Measurements from ENCODE around the gene GPR158.

Gene GPR158

DNA sequence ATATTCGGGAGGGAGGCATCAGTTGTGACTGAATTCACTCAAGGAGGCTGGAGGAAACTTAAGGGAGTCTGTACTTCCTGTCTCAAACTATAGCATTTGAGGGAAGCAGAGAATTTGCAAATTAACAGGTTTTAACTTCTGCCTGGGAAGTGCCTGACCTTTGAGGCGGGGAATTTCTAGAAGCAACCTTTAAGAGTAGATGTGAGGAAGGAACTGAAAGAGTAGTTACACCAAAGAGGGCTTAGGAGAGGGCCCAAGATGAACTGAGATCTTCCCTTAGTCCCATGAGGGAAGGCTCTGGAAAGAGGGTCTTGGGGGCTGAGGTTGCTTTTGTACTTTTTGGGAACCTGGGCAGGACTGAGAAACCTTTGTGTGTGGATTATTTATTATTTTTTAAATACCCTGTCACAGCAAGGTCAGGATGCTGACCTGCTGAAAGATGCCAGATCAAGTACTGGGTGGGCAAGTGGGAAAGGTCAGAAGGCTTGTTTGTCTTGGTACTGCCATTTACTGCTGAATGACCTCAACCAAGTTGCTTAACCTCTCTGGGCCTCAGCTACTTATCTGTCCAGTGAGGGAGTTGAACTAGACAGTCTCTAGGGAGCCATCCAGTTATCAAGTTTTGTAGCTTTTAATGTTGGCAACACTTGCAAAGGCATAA is 2.4 kb downstream of the GPR158 start:
- Histone ChIP-seq H3K9me3 (ENCODE audit: insufficient read depth, low read length, severe bottlenecking) (no peaks in the 10 kb centered on the region), H3K27ac (ENCODE audit: low read length) (no peak overlapping the region), H3K9ac (ENCODE audit: low read depth, low read length) (no peak overlapping the region), H4K20me1 (ENCODE audit: insufficient read depth, low read length) (no peaks in the 10 kb centered on the region), H2AFZ (ENCODE audit: low read depth, low read length) (no peak overlapping the region), H3K4me2 (ENCODE audit: insufficient read depth, low read length) (no peak overlapping the region), H3K79me2 (ENCODE audit: insufficient read depth, low read length) (no peaks in the 10 kb centered on the region), H3K36me3 (ENCODE audit: insufficient read depth, low read length) (no peaks in the 10 kb centered on the region), H3K4me1 (ENCODE audit: insufficient read depth, low read length) (no peaks in the 10 kb centered on the region), H3K4me3 (ENCODE audit: low read depth in 1 of 2, low read length in 2 of 2) (no peak overlapping the region), H3K27me3 (ENCODE audit: insufficient read depth, low read length, poor library complexity) (no peaks in the 10 kb centered on the region)
- ATAC-seq (ENCODE audit: insufficient read depth, low read depth) (no peak), DNase-seq (no peak)
- no peak for TF ChIP-seq EZH2 (IDR thresholded peaks at IDR 0.05; ENCODE audit: borderline replicate concordance, low read depth, low read length, severe bottlenecking)
- TF ChIP-seq, protein P1, sequence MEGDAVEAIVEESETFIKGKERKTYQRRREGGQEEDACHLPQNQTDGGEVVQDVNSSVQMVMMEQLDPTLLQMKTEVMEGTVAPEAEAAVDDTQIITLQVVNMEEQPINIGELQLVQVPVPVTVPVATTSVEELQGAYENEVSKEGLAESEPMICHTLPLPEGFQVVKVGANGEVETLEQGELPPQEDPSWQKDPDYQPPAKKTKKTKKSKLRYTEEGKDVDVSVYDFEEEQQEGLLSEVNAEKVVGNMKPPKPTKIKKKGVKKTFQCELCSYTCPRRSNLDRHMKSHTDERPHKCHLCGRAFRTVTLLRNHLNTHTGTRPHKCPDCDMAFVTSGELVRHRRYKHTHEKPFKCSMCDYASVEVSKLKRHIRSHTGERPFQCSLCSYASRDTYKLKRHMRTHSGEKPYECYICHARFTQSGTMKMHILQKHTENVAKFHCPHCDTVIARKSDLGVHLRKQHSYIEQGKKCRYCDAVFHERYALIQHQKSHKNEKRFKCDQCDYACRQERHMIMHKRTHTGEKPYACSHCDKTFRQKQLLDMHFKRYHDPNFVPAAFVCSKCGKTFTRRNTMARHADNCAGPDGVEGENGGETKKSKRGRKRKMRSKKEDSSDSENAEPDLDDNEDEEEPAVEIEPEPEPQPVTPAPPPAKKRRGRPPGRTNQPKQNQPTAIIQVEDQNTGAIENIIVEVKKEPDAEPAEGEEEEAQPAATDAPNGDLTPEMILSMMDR (IDR thresholded peaks at IDR 0.05; ENCODE audit: borderline replicate concordance, extremely low read depth, low read length, poor library complexity, severe bottlenecking): no peak

DNA sequence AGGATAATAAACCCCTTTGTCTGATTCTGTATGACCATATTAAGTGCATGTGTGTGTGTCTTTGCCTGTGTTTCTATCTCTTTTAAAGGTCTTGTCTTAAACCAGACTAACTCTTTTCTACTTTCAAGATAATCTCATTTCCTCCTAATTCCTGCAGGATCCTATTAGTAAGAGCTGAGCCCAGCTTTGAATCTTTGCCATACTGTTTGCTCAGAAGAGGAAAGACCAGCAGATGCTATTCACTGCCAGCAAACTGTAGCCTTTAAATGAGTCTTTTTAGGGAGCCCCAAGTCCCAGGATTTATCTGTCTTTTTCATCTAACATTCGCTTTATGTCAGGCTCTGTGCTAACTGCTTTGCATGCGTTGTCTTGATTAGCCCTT is 2.9 kb downstream of the GPR158 start:
- Histone ChIP-seq H3K4me1 (ENCODE audit: insufficient read depth, low read length) (no peaks in the 10 kb centered on the region), H3K27me3 (ENCODE audit: insufficient read depth, low read length, poor library complexity) (no peaks in the 10 kb centered on the region), H3K36me3 (ENCODE audit: insufficient read depth, low read length) (no peaks in the 10 kb centered on the region), H3K27ac (ENCODE audit: low read length) (no peak overlapping the region), H4K20me1 (ENCODE audit: insufficient read depth, low read length) (no peaks in the 10 kb centered on the region), H3K9me3 (ENCODE audit: insufficient read depth, low read length, severe bottlenecking) (no peaks in the 10 kb centered on the region), H3K79me2 (ENCODE audit: insufficient read depth, low read length) (no peaks in the 10 kb centered on the region), H3K4me3 (ENCODE audit: low read depth in 1 of 2, low read length in 2 of 2) (no peak overlapping the region), H3K9ac (ENCODE audit: low read depth, low read length) (no peak overlapping the region), H3K4me2 (ENCODE audit: insufficient read depth, low read length) (no peak overlapping the region), H2AFZ (ENCODE audit: low read depth, low read length) (no peak overlapping the region)
- no peak for TF ChIP-seq EZH2 (IDR thresholded peaks at IDR 0.05; ENCODE audit: borderline replicate concordance, low read depth, low read length, severe bottlenecking)
- TF ChIP-seq, protein P1 (IDR thresholded peaks at IDR 0.05; ENCODE audit: borderline replicate concordance, extremely low read depth, low read length, poor library complexity, severe bottlenecking): no peak
- ATAC-seq (ENCODE audit: insufficient read depth, low read depth) (no peak), DNase-seq (no peak)

DNA sequence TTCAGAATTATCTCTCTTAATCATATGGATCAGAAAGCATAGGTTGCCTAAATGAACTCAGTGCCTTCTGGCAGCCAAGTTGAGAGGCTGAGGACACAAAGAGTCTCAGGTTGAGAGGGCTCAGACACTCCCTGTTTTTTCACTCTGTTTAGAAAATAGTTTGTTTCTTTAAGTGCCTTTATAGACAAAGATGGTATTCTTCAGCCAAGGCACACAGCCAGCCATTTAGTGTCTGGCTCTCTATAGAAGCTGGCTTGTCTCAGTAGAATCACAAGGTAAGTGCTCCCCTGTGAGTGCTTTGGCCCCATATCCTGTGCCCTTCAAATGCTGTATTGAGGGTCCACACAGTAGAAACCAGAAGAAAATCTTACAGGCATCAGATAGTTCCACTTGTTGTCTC is 3.6 kb downstream of the GPR158 start:
- Histone ChIP-seq H3K9ac (ENCODE audit: low read depth, low read length) (no peak overlapping the region), H3K4me3 (ENCODE audit: low read depth in 1 of 2, low read length in 2 of 2) (no peak overlapping the region), H3K4me1 (ENCODE audit: insufficient read depth, low read length) (no peaks in the 10 kb centered on the region), H3K4me2 (ENCODE audit: insufficient read depth, low read length) (no peak overlapping the region), H3K36me3 (ENCODE audit: insufficient read depth, low read length) (no peaks in the 10 kb centered on the region), H3K9me3 (ENCODE audit: insufficient read depth, low read length, severe bottlenecking) (no peaks in the 10 kb centered on the region), H4K20me1 (ENCODE audit: insufficient read depth, low read length) (no peaks in the 10 kb centered on the region), H3K27me3 (ENCODE audit: insufficient read depth, low read length, poor library complexity) (no peaks in the 10 kb centered on the region), H3K79me2 (ENCODE audit: insufficient read depth, low read length) (no peaks in the 10 kb centered on the region), H3K27ac (ENCODE audit: low read length) (no peak overlapping the region), H2AFZ (ENCODE audit: low read depth, low read length) (no peak overlapping the region)
- no peak for ATAC-seq (ENCODE audit: insufficient read depth, low read depth)
- TF ChIP-seq EZH2 (IDR thresholded peaks at IDR 0.05; ENCODE audit: borderline replicate concordance, low read depth, low read length, severe bottlenecking): no peak
- TF ChIP-seq, protein P1 (IDR thresholded peaks at IDR 0.05; ENCODE audit: borderline replicate concordance, extremely low read depth, low read length, poor library complexity, severe bottlenecking): no peak
- DNase-seq: no peak
